Lower lobe of right lung (tissue), 2 donors: ENCODE measurements around the gene UBE2F. TPM values are rescaled to one million over a fixed set of nuclear protein-coding genes. Genes with fewer than 3 reads are reported as not detected.

Experiments used
- ATAC-seq, 2 donors: fragments of 200-7000 bp; cut with Tn5 transposase; one replicate each; pipeline ENCODE4 v1.9.1; 2020 to 2022; ENCODE audit warnings: mild to moderate bottlenecking in 2 of 2, moderate library complexity in 2 of 2
- DNase-seq: peaks from one replicate; pipeline ENCODE4 v3.0.0-alpha.2; 2020
- H3K27ac ChIP-seq: fragments of 200-600 bp; one replicate; pipeline ENCODE4 v1.8.0; 2022
- H3K27me3 ChIP-seq: fragments of 200-600 bp; one replicate; pipeline ENCODE4 v1.8.0; 2022; ENCODE audit warnings: low read depth
- H3K36me3 ChIP-seq: fragments of 200-600 bp; one replicate; pipeline ENCODE4 v1.8.0; 2022; ENCODE audit warnings: mild to moderate bottlenecking
- H3K4me1 ChIP-seq: fragments of 200-600 bp; one replicate; pipeline ENCODE4 v1.8.0; 2022
- H3K4me3 ChIP-seq: fragments of 200-600 bp; one replicate; pipeline ENCODE4 v1.8.0; 2022; ENCODE audit warnings: mild to moderate bottlenecking
- H3K9me3 ChIP-seq: fragments of 200-600 bp; one replicate; pipeline ENCODE4 v1.8.0; 2022
- CTCF ChIP-seq: fragments of 200-600 bp; IDR thresholded peaks from one replicate; pipeline ENCODE4 v1.8.0; 2022; ENCODE audit warnings: antibody characterized with exemption, mild to moderate bottlenecking
- intact Hi-C: fragments of 100-400 bp; cut with DNase I; formaldehyde crosslinking; loops from one replicate; pipeline ENCODE4 v1.11.0; 2022
- total RNA-seq: library from RNA; stranded (reverse); fragmentation: NEBNext Ultra II Directional; extraction: Animal tissue kit (Norgen Biotek cat#: 25700); gene quantifications from one replicate; pipeline ENCODE4 v1.2.1, GENCODE V29; 2021
- donor health status: DM: no; HTN: yes; CAD: no; lungs with severe emphysema.

Gene UBE2F
- total RNA-seq, 1 donor from 2014 or later = 59.5 TPM

- H3K4me1 ChIP-seq = peaks cover 18% of the 10 kb centered on the region
- H3K27me3 ChIP-seq = no peaks in the 10 kb centered on the region
- no peak for TF ChIP-seq CTCF
- peak; percentile 100 for ATAC-seq
- peak; percentile 98 for DNase-seq
- intact Hi-C loops = no loop called here
- peaks cover 9% of the 10 kb centered on the region for H3K36me3 ChIP-seq
- no peaks in the 10 kb centered on the region for H3K9me3 ChIP-seq
- H3K27ac ChIP-seq = peak within 1 kb of the TSS; percentile 90
- H3K4me3 ChIP-seq = peak within 1 kb of the TSS; percentile 96
Measured at GRCh38 chr2:238060542-238061314, 93.9 kb downstream of the UBE2F start, which contains the start of gene SCLY. SCLY (plus strand) TSS chr2:238061001; CDS start chr2:238061055, 54 bp downstream.

- intact Hi-C loops = no loop called here
- no peak for DNase-seq
- peak in 1 of 2 donors; percentile 28 for ATAC-seq
- H3K4me1 ChIP-seq = peaks cover 18% of the 10 kb centered on the region
- peak overlapping the region; percentile 96 for H3K4me3 ChIP-seq
- peak overlapping the region; percentile 90 for H3K27ac ChIP-seq
- H3K36me3 ChIP-seq = peaks cover 9% of the 10 kb centered on the region
- no peaks in the 10 kb centered on the region for H3K27me3 ChIP-seq
- TF ChIP-seq CTCF = no peak
- no peaks in the 10 kb centered on the region for H3K9me3 ChIP-seq
Measured at GRCh38 chr2:238061315-238062202, 94.7 kb downstream of the UBE2F start.

GRCh38 chr2:238063414-238064189, 96.8 kb downstream of the UBE2F start:
- no peak for TF ChIP-seq CTCF
- H3K4me3 ChIP-seq = no peak overlapping the region
- no peaks in the 10 kb centered on the region for H3K27me3 ChIP-seq
- ATAC-seq = no peak
- H3K27ac ChIP-seq = no peak overlapping the region
- H3K9me3 ChIP-seq = no peaks in the 10 kb centered on the region
- intact Hi-C loops = no loop called here
- DNase-seq = no peak
- H3K36me3 ChIP-seq = peaks cover 25% of the 10 kb centered on the region
- H3K4me1 ChIP-seq = peaks cover 18% of the 10 kb centered on the region

GRCh38 chr2:238064376-238064775, 97.6 kb downstream of the UBE2F start:
- H3K27ac ChIP-seq = no peak overlapping the region
- peaks cover 18% of the 10 kb centered on the region for H3K4me1 ChIP-seq
- H3K9me3 ChIP-seq = no peaks in the 10 kb centered on the region
- no peak for DNase-seq
- ATAC-seq = no peak
- TF ChIP-seq CTCF = no peak
- H3K4me3 ChIP-seq = no peak overlapping the region
- H3K27me3 ChIP-seq = no peaks in the 10 kb centered on the region
- intact Hi-C loops = no loop called here
- H3K36me3 ChIP-seq = peaks cover 32% of the 10 kb centered on the region
